ENCODE measurements around the gene OSTF1.

Gene OSTF1

DNA sequence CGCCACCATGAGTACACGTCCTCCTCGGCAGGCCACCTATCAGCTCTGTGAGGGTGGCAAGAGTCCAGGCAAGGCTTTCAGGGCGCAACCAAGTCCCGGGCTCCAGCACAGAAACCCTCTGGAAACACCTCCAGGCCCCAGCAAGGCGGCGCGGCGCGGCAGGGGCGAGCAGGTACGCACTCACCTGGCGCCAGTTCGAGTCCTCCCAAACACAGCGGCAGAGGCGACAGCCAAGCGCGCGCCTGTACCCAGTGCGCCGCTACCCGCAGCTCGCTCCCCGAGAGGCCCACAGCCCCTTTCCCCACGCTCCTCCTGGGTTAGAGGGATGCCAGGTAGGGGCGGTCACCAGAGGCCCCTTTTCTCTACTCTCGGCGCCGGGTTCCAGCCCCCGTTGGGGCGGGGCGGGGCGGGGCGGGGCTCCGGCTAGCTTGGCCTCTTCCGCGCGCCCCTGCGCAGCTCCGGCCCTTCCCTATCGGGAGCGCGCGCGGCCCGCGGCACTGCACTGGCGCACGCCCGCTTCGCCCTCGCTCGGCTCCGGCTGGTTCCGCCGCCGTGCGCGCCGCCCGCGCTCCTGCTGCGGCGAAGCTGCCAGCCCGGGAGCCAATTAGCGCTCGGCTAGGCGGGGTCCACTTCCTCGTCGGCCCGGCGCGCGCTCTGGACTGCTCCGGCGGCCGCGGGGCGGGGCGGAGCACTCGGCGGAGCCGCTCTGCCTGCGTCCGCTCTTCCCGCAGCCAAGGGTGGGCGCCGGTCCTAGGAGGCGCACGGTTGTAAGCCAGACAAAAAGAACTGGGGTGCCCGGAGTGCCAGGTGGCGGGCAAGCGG is at the start of gene OSTF1, which contains the start of gene NMRK1:
TSS of gene OSTF1 (plus strand) at position 691 of the 822 bp plus-strand sequence. CDS start 179 bp downstream, outside the sequence.
TSS of gene NMRK1 (minus strand) at position 332 of the 822 bp plus-strand sequence. CDS start 5,040 bp downstream, outside the sequence.
- DNase-seq = peak; percentile 90

DNA sequence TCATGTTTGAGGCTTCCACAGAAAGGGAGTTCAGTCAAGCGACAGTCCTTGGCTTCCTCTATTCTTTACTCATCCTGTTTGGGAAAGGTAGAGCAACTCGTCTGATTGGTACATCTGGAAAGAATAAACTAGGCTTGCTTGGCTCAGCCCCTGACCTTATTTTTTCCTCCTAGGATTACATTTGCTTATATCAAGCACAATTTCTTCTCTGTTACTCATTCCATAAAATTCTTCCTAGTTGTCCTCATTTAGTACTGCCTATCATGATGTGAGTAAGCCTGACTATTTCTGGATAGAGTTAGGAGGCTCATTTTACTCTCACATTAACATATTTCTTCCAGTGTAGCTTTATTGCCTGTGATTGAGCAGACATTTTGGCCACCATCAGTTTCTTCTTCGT is 49.3 kb upstream of the OSTF1 start:
- no peak for DNase-seq

DNA sequence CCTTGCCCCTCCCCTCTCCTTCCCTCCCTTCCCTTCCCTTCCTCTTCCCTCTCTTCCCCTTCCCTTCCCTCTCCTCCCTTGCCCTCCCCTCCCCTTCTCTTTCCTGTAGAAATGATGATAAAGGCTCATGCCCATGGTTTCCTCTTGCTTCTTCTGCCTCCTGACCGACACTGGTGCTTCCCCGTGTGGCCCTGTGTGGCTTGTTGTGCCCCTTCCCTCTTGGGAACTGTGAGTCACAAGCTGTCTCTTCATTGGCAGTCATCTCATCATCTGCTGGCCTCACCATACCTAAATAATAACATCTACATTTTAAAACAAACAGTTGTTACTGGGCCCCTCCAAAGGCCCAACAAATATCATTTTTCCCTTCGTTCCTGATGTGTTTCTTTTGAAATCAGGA is 48.5 kb upstream of the OSTF1 start:
- no peak for DNase-seq

- DNase-seq = no peak
Measured at GRCh38 chr9:75041041-75041440, 47.3 kb upstream of the OSTF1 start.

DNA sequence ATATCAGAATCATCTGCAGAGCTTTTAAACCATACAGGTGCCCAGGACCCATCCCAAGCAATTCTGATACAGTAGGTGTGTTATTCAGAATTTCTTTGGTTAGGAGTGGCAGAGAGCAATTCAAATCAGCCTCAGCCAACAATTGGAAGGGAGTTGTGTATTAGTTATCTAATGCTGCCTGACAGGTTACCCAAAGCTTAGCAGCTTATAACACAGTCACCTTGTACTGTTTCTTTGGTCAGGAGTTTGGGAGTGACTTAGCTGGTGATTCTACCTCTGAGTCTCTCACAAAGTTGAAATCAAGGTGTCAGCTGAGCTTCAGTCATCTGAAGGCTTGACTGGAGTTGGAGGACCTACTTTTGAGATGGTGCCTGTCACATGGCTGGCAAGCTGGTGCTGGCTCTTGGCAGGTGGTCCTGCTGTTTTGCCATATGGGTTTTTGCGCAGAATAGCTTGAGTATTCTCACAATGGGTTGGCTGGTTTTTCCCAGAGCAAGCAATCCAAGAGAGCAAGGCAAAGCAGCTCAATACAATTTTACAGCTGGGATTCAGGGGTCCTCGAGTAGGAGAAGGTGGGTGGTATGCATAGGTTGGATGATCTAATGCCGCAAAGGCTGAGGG is 41.5 kb upstream of the OSTF1 start:
- no peak for DNase-seq

DNA sequence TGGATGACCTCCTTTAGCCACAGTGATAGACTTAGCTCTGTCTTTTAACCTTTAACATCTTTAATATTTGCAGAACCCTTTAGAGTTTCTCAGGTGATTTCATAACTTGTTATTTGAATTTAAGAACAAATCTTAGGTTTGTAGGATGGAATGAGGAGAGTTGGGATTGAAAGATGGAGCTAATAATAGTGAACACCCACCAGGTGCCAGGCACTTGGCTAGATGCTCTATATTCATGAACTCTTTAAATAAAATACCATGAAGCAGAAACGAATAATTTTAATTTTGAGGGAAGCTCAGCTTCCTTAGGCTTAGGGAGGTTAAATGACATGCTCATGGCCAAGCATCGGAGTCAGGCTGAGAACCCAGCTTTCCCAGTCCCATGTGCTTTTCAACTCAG is 40.8 kb upstream of the OSTF1 start:
- no peak for DNase-seq

GRCh38 chr9:75051285-75051684 is 37.0 kb upstream of the OSTF1 start:
- DNase-seq = no peak

DNA sequence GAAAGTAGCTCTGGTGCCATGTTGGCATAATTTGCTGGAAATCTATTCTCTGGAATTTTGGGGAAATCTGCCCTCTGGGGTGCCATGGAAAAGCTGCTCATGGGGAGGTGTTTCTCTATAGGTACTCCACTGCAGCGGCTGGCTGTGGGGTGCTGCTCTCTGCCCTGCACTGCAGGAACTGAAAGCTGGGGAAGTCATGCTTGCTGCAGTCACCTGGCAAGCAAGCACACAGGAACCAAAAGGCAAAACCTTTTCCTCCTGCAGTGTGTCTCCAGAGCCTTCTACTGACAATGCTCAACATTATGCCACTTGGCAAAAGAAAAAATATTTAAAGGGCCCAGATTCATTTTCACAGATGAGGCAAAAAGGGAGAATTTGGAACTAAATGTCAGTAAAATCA is 34.4 kb upstream of the OSTF1 start:
- DNase-seq = no peak

- DNase-seq = no peak
Measured at GRCh38 chr9:75054368-75055001, 33.8 kb upstream of the OSTF1 start.

DNA sequence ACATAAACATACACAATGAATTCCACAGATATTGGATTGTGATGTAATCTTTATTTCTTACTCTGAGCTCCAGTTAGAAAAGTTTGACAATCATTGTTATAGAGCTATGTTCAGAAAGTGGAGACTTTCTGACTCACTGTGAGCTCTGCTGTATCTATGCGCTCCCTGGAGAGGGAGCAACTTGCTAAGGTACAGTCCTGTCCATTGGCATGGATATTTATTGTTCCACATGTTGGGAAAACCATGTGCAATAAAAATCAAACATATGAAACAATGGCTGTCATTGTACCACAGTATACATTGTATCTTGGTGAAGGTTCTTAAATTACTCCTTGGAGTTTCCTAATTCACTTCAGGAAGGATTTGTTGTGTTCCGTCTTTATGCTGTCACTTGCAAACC is 27.1 kb upstream of the OSTF1 start:
- no peak for DNase-seq

GRCh38 chr9:75063556-75064305 is 24.6 kb upstream of the OSTF1 start:
- no peak for DNase-seq

GRCh38 chr9:75064307-75065025 is 23.8 kb upstream of the OSTF1 start:
- DNase-seq = no peak

- no peak for DNase-seq
Measured at GRCh38 chr9:75065510-75065909, 22.8 kb upstream of the OSTF1 start.

DNA sequence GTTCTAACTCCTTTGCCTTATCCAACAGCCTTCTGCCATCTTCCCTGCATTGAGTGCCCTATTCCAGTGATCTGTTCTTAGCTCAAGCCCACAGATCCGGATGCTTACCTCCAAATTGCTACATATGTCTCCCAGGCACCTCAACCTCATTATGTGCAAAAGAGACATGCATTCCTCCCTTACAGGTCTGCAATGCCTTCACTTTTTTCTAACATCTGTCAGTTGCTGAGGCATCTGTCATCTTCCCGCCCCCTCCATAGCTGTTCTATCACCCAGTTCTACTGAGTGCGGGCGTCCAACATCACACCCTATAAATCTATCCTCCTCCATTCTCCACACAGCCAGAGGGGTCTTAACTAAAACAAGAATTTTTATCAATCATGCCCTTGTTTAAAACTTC is 20.4 kb upstream of the OSTF1 start:
- DNase-seq = no peak

GRCh38 chr9:75069171-75069570 is 19.1 kb upstream of the OSTF1 start:
- no peak for DNase-seq

GRCh38 chr9:75071530-75072122 is 16.7 kb upstream of the OSTF1 start:
- DNase-seq = no peak

DNA sequence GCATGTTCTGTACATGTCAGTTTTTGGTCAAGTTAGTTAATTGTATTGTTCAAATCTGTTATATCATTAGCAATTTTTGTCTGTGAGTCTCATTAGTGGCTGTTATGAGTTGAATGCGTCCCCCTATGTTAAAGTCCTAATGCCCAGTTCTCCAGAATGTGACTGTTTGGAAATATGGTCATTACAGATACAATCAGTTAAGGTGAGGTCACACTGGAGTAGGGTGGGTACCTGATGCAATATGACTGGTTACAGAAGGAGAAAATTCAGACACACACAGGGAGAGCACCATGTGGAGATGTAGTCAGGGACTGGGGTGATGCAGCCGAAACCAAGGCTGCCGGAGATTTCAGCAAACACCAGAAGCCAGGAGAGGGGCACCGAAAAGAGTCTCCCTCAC is 15.4 kb upstream of the OSTF1 start:
- no peak for DNase-seq

- DNase-seq = no peak
Measured at GRCh38 chr9:75081632-75082031, 6.7 kb upstream of the OSTF1 start.

- no peak for DNase-seq
Measured at GRCh38 chr9:75083188-75083970, 4.9 kb upstream of the OSTF1 start.

DNA sequence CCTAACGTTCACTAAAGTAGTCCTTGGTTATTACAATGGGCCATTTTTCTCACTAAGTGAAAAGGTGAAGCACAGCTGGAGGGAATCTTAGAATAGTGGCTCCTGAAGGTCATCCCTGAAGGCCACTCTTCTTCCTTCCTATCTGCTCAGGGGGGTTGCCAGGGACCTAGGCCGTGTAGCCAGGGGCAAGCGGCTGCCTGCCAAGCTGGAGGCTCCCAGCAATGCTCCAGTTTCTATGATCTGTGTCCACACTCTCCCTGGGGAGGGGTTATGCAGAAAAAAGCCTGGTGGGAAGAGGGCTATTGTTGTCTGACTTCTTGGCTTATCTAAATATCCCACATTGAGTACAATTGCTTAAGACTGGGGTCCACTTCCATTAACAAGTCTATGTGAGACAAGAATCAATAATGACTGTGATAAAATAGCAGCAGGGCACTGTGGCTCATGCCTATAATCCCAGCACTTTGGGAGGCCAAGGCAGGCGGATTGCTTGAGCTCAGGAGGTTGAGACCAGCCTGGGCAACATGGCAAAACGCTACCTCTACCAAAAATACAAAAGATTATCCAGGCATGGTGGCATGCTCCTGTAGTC is 4.1 kb upstream of the OSTF1 start:
- DNase-seq = no peak

- DNase-seq = no peak
Measured at GRCh38 chr9:75085640-75086039, 2.7 kb upstream of the OSTF1 start.
